Dermis blood vessel endothelial cell (primary cell): Measurements from ENCODE around the gene TYMP. TPM values are rescaled to one million over a fixed set of nuclear protein-coding genes. Genes with fewer than 3 reads are reported as not detected.
"Not testable (repeated sequence)": the region's sequence is repeated elsewhere in the genome, so short reads cannot be mapped to it uniquely, and the experiment has no call there.

Source experiments
- DNase-seq: peaks from one replicate; pipeline ENCODE4 v3.0.0; 2010
- total RNA-seq: library from RNA; depleted of rRNA; stranded (reverse); fragments of >200 nt; gene quantifications from 2 replicates; pipeline ENCODE4 v1.2.3, GENCODE V29; 2014

TYMP gene
- total RNA-seq, 1 donor from 2014 or later = 53.1 TPM

DNA sequence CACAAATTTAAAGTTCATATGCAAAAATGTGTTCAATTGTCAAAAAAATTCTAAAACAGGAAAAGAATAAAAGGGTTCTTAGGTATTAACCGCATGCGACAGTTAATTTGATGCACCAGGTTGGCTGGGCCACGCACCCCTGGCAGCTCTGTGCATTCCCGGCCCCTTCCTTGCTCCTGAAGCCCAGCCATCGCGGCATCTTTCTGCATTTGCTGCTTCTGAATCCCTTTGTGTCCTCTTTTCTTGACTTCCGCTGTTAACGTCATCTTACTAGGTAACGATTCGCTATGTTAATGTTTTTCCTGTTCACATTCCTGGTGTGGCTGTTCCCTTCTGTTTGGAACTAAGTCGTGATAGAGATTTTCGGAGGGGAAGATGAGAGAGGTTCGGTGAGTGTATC lies 8.0 kb upstream of the TYMP start:
- no peak for DNase-seq

DNA sequence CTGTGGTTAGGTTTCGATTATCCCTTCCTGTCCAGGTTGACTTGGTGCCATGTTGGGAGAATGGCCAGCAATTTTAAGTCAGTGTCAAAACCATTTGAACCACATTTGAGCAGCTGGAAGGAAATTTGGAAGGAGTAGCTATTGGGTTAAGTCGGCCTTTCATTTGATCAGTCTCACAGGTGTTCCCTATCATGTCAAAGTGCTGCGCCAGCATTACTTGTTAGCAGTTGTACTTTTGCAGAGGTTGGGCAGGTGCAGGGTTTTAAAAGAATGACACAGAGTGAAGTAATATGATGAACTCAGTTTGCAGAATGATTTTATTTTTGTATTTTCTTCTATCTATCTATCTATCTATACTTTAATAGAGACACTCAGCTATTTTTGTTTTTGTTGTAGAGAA lies 6.4 kb upstream of the TYMP start:
- DNase-seq = no peak

DNA sequence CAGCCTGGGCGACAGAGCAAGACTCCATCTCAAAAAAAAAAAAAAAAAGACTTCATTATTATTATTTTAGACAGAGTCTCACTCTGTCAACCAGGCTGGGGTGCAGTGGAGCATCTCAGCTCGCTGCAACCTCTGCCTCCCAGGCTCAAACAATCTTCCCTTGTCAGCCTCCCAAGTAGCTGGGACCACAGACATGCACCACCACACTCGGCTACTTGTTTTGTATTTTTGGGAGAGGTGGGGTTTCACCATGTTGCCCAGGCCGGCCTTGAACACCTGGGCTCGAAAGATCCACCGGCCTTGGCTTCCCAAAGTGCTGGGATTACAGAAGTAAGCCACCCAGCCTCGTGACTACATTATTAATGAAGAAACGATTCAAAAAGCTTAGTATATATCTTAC lies 5.3 kb upstream of the TYMP start:
- DNase-seq = no peak

DNA sequence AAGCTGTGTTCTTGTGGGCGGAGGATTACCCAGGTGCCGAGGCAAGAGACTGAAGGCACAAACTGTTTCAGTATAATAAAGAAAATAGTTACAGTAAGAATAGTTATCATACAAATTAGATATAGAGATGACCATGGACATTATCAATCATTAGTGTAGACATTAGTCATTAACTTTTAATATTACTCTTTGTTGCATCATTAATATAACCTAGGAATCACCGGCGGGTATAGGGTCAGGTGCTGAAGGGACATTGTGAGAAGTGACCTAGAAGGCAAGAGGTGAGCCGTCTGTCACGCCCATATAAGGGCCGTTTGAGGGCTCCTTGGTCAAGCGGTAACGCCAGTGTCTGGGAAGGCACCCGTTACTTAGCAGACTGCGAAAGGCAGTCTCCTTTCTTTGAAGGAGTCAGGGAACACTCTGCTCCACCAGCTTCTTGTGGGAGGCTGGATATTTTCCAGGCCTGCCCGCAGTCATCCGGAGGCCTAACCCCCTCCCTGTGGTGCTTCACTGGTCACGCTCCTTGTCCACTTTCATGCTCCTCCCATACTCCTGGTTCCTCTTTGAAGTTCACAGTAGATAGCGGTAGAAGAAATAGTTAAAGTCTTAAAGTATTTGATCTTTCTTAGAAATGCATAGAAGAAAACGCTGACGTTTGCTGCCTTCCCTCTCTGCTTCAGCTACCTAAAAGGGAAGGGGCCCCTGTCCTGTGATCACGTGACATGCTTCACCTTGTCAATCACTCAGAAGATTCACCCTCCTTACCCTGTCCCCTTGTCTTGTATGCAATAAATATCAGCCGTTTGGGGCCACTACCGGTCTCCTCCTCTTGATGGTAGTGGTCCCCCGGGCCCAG lies 4.3 kb upstream of the TYMP start:
- not testable (repeated sequence) for DNase-seq

DNA sequence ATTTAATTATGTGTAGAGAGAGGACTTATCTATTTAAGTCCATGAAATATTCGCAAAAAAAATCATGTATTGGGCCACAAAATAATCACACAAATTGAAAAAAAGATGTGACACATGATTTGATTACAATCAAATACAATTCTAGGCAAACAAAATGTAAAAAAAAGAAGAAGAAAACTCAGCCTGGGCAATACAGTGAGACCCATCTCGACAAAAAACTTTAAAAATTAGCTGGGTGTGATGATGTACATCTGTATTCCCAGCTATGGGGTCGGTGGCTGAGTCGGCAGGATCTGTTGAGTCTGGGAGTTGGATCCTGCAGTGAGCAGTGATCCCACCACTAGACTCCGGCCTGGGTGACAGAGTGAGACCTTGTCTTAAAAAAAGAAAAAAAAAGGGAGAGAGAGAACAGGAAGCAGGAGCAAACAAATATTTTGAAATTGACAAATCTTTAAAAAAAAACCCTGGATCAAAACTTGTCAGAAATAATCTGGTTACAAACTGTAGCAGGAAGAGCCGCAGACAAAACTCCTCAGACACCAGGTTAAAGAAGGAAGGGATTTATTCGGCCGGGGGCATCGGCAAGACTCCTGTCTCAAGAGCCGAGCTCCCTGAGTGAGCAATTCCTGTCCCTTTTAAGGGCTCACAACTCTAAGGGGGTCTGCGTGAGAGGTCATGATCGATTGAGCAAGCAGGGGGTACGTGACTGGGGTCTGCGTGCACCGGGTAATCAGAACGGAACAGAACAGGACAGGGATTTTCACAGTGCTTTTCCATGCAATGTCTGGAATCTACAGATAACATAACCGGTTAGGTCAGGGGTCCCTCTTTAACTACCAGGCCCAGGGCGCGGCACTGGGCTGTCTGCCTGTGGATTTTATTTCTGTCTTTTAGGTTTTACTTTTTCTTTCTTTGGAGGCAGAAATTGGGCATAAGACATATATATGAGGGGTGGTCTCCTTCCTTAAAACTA lies 3.3 kb upstream of the TYMP start:
- no peak for DNase-seq

DNA sequence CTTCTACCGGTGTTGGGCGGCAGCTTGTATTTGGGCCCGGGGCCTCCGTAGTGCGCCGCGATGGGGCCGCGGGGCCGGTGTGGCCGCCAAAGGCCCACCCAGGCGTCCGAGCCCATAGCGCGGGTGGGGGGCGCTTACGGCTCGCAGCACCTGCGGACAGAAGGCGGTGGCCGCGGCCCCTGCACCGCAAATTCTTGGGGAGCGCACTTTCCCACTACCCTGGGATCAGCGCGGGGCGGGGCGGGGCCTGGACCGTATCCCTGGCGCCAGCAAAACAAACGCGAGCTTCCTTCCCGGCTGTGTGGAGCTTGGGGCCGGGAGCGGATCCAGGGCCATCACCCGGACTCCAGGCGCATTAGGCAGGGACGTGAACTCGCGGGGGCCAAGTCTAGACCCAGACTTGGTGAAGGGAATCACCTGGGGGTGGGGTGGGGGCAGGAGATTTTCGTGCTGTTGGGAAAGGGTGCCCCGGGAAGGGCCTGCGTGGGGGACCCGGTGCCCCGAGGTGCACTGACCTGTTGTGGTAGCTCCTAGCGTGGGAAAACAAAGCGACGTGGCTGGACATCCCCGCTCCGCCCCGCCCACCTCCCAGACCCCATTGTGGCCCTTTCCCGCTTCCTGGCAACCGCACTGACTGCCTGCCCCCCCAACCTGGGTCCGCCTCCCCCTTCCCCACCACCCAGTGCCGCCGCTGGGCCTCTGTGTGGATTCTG lies 2.3 kb upstream of the TYMP start:
- peak; percentile 74 for DNase-seq

DNA sequence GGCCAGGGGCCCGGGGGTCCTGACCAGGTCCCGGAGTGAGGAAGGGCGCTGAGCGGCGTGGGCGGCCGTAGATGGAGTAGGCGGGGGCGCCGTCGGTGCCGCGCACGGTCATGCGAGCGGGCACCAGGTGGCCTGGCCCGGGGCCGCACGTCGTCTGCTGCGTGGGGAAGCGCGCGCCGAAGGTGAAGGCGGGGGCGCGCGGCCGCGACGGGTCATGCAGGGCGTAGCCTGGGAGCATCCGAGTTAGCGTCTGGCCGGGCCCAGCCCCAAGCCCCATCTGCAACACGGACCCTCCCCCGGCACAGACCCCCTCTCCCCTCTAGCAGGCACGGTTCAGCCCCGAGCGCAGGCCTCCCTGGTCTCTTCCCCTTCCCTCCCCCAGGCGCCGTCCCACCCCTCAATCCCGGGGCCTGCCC lies 1.7 kb upstream of the TYMP start:
- peak; percentile 22 for DNase-seq

DNA sequence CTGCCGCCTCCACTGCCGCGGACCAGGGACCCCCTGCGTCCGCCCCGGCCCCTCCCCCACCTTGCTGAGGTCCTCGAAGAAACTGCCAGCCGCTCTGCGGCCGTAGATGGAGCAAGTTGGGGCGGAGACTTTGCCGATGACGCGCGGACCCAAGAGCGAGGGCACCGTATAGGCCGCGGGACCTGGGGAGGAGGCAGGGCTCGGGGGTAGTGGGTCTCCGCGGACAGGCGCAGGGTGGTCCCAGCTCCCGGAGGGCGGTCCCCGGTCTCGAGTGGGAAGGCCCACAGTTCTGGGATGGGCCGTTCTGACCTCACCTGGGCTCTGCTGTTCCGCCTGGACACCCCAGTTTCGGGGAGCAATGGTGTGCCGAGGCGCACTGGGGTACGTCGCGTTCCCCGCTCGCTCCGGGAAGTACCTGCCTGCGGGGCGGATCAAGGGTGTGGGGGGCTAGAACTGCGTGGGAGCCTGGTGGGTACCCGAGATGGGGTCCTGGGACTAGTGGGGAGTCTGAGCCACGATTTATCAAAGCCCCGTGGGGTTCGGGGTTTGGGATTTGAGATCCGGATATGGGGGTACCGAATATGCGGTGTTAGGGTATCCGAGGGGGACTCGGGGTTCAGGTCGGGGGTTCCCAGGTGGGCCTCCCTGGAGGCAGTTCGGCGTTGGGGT lies 1.2 kb upstream of the TYMP start:
- DNase-seq = peak; percentile 68

DNA sequence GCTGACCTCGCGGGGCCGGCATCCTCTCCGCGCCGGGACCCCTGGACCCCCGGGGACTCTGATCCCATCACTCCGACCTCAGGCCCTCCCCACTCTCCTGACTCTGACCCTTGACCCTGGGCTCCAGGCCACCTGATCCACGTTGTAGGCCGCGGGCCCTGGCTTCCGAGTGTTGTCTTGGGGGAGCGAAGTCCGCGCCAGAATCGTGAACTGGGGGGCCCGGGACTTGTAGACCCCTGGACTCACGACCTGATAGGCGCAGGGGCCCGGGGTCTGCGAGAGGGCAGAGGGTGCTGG lies 716 bp upstream of the TYMP start:
- DNase-seq = no peak

DNA sequence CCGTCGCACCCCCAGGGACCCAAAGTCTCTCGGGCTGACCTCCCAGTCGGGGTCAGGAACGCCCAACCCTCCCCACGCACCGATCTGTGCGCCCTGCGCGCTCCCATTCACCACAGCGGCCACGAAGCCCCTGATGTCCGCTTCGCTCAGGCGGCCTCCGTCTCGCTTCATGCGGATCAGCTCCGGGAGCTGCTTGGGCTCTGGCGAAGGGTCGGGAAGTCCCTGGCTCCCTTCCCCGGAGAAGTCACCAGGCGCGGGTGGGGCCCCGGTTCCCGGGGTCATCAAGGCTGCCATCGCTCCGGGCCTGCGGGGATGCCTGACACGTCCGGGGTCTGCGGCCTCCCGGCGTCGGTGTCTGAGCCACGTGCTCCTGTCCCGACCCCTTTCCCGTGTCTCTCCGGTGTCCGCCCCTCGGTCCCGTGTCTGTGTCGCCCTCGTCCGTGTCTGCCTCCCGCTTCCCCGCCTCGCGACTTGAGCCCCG lies 356 bp downstream of the TYMP start:
- DNase-seq = no peak

DNA sequence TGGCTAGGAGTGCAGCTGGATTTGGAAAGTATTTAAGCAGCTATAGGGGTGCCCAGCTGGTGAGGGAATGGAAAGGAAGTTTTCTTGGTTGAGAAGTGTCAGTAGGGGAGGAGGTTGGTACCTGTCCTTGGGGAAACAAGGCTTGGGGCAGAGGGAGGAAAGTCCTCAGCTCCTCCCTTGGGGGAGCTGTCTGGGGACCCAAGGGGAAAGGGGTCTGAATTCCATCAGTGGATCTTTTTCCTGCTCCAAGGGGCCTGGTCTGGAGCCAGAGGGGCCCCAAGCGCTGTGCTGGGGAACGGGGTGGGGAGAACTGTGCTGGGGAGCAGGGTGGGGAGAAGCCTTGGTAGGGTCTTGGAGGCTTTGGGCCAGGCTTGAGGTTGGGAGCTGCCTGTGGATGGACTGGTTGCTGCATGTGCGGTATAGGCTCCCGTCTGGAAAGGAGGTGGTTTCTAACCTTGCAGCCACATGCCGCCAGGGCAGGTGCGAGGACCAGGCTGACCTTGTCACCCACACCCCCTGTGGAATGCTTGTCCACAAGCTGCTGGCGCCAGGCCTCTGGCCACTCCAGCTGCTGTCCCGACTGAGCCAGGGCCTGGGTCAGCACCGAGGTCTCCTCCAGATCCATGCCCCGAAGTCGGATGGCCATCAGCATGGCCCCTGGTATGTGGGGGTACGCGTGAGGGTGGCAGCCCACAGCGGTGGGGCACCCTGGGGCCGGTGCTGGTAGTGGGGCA lies 963 bp downstream of the TYMP start:
- no peak for DNase-seq

DNA sequence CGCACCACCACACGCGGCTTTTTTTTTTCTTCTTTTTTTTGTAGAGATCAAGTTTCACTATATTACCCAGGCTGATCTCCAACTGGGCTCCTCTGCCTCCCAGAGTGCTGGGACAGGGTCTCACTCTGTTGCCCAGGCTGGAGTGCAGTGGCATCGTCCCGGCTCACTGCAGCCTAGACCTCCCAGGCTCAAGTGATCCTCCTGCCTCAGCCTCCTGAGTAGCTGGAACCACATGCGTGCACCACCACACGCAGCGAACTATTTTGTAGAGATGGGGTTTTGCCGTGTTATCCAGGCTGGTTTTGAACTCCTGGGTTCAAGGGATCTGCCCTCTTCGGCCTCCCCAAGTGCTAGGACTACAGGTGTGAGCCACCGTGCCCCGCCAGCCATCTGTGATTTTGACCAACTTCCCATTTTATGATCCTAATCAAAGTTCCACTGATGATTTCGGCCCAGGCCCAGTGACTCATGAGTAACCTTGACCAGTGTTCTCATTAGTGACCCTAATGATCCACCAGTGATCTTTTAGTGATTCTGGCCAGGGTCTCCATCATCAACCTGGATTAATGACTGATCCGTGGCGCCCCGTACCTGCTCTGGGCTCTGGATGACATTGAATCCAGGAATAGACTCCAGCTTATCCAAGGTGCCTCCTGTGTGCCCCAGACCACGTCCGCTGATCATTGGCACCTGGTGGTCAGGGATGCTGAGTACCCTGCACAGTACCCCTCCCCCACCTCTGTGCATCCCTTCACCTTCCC lies 1.7 kb downstream of the TYMP start:
- DNase-seq = no peak

DNA sequence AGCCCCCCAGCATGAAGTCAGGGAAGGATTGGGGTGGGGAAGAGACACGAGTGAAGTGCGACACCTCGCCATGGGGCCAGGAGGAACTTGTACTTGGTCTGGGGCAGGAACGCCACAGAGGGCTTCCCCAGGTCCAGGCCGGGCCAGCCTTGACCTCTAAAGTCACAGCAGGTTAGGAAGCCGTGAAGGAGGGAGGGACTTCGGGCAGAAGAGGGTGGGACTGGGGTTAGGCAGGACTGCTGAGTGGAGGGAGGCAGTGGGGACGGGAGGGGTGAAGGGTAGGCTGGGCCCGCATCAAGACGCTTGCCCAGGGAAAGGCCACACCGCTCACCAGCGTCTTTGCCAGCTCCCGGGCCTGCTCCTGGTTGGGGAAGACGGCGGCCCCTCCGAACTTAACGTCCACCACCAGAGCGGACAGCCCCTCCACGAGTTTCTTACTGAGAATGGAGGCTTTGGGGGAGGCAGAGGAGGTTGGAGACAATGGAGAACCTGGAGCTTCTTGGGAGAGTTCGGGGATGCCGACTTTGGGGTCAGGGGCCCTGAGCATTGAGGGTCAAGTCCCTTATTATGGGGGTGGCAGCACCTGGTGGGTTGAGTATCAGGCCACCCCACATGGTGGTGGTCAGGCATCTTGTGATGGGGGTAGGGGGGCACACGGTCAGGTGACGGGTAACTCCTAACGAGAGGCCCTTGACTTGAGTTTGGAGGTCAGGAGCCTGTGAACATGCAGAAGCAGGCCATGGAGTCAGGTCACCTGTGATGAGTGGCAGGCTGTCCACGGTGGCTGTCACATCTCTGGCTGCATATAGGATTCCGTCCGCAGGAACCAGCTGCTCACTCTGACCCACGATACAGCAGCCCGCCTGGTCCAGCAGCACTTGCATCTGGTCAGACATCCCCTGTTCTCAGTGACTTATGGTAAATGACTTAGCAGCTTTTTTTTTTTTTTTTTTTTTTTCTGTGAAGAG lies 2.7 kb downstream of the TYMP start:
- no peak for DNase-seq

DNA sequence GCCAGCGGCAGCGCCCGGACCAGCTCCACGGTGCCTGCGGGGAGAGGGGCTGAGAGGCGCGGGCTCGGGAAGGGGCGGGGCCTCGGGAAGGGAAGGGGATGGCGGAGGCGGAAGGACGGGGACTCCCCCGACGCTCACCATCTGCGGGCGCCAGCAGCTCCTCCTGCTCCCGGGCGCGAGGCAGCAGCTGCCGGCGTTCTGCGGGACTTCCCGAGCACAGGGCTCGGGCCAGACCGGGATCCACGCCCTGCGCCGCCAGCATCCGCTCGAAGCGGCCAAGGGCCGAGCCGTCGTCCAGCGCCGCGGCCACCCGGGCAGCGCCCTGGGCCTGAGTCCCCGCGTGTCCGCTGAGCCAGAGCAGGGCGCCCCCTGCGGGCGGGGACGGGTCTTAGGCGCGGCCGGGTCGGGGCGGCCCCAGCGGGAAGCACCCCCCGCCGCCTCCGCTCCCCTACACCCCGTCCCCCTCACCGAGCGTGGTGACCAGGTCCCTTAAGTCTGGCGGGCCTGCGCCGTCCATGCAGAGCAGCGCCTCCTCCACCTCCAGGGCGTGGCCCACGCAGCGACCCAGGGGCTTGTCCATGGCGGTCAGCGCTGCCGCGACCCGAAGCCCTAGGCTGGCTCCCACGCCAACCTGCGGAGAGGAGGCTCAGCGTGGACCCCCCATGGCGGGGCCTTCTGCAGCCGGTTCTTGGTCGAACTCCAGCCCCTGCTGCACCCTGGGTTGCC lies 3.5 kb downstream of the TYMP start:
- DNase-seq = peak; percentile 76

DNA sequence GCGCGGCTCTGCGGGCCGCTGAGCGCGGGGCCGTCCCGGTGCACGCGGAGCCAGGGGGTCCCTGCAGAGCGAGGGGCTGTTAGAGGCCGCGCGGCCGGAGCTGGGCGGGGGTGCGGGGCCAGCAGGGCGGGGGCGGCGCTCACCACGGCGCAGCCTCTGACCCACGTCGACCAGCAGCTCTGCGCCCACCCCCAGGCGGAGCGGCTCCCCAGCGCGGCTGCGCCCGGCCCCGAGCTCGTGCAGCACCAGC lies 4.0 kb downstream of the TYMP start:
- DNase-seq = no peak

DNA sequence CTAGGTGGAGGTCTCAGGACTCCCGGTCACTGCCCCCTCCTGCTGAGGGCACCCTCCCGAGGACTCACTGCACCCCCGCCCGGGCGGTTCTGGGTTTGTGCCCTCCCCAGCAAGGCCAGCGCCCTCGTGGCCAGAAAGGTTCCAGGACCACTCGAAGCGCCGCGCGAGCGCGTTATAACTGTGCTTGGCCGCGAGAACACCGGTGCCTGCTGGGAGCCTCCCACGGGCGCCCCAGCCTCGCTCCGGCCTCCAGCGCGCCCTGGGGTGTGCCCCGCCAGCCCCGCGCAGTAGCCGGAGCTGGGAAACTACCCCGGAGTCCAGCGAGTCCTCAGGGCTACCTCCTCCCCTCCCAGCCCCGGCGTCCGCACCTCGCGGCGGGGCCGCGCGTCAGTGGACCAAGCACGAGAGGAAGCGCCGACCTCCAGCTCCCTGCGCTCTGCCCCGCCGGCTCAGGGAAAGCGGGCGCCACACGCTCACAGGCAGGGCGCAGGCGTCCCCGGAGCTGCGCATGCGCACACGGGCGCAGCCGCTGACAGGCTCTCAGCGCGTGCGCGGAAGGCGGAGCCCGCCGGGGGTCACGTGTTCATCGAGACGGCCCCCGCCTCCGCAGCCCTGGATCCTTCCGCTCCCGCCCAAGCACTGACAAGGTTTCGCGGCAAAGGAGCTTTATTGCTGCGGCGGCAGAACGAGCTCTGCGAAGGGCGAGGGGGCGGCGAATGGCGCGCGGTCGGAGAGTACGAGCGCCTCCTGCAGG lies 4.5 kb downstream of the TYMP start, which contains the start of gene SCO2:
Gene SCO2, minus strand, starts transcription at position 495 of the 754 bp plus-strand sequence. CDS start 1,187 bp downstream, outside the sequence.
- DNase-seq = peak; percentile 98

DNA sequence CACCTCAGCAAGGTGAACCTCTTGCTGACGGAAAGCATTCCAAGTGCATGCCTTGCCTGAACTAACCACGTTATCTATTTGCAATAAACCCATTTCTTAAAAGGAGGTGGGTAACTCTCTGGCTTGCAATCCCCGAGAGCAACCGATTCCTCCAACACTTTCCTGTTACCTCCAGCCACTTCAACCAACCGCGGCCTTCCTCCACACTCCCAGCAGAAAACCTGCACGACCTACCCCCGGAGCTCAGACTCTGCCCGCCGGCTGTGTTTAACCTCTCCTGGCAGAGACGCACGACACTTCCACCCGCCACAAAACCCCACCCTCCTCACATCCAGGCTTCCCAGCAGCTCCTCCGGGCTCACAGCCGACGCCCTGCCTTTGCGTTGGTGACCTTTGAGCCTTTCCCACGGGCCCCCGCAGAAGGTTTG lies 5.1 kb downstream of the TYMP start:
- DNase-seq = no peak
